Ovary (tissue), 3 donors: ENCODE results near the gene JADE1.

ENCODE experiments used
- CTCF ChIP-seq, 3 donors: fragments of 450-650 bp in 2 of 3; fragments of 200-600 bp in 1 of 3; IDR thresholded peaks; one replicate each; pipeline versions ENCODE4 v1.5.1 to v1.8.0; 2016 to 2022; ENCODE audit warnings: antibody characterized with exemption in 3 of 3, mild to moderate bottlenecking in 1 of 3
- POLR2A ChIP-seq: fragments of 450-650 bp; IDR thresholded peaks from one replicate; pipeline ENCODE4 v1.6.1; 2017; ENCODE audit warnings: antibody characterized with exemption, mild to moderate bottlenecking, moderate library complexity
- donor health status: DM: no; HTN: no; CAD: no.

- no peak for TF ChIP-seq POLR2A
- TF ChIP-seq CTCF (IDR thresholded peaks at IDR 0.05), result no peak
These were observed 27.3 kb upstream of the JADE1 start for GRCh38 chr4:128782076-128782715.
